Ovary (tissue), 3 donors: ENCODE results near the gene OPCML.

Experiments
- CTCF ChIP-seq, 3 donors: fragments of 450-650 bp in 2 of 3; fragments of 200-600 bp in 1 of 3; IDR thresholded peaks; one replicate each; pipeline versions ENCODE4 v1.5.1 to v1.8.0; 2016 to 2022; ENCODE audit warnings: antibody characterized with exemption in 3 of 3, mild to moderate bottlenecking in 1 of 3
- POLR2A ChIP-seq: fragments of 450-650 bp; IDR thresholded peaks from one replicate; pipeline ENCODE4 v1.6.1; 2017; ENCODE audit warnings: antibody characterized with exemption, mild to moderate bottlenecking, moderate library complexity
- donor health status: DM: no; HTN: no; CAD: no.

GRCh38 chr11:132626446-132626845 lies 905.9 kb downstream of the OPCML start:
- TF ChIP-seq CTCF (IDR thresholded peaks at IDR 0.05), result no peak
- no peak for TF ChIP-seq POLR2A
